ENCODE measurements around the gene CHRDL2. TPM values are rescaled to one million over a fixed set of nuclear protein-coding genes. Genes with fewer than 3 reads are reported as not detected.

CHRDL2 gene
- total RNA-seq, 4 donors from 2014 or later: 0.20 TPM; not detected in 3

- in situ Hi-C loops (cut with MboI; ENCODE audit: low sequenced_read_pairs in 4 of 4): no loop called here
- no peak for ATAC-seq
- DNase-seq: no peak
- no peaks in the 10 kb centered on the region for H3K9me3 ChIP-seq
- no peak overlapping the region for H3K4me3 ChIP-seq
- no peak for TF ChIP-seq POLR2A (IDR thresholded peaks at IDR 0.05)
- no peak for TF ChIP-seq CTCF (IDR thresholded peaks at IDR 0.05 in 4 of 5, conservative IDR thresholded peaks at IDR 0.05 in 1 of 5)
- no peaks in the 10 kb centered on the region for H3K27me3 ChIP-seq
- intact Hi-C loops (cut with DNase I; ENCODE audit: low total_unique reads): no loop called here
- H3K4me1 ChIP-seq: no peaks in the 10 kb centered on the region
- no peak overlapping the region for H3K27ac ChIP-seq
- no peaks in the 10 kb centered on the region for H3K36me3 ChIP-seq
These were observed 17.5 kb downstream of the CHRDL2 start for GRCh38 chr11:74713686-74714085.

GRCh38 chr11:74710281-74710938 lies 20.8 kb downstream of the CHRDL2 start:
- ATAC-seq (peak in 1 of 2 donors; percentile 26), DNase-seq (no peak)
- Histone ChIP-seq H3K9me3 (no peaks in the 10 kb centered on the region), H3K27ac (no peak overlapping the region), H3K36me3 (no peaks in the 10 kb centered on the region), H3K4me3 (no peak overlapping the region), H3K27me3 (no peaks in the 10 kb centered on the region), H3K4me1 (no peaks in the 10 kb centered on the region)
- TF ChIP-seq CTCF (IDR thresholded peaks at IDR 0.05 in 4 of 5, conservative IDR thresholded peaks at IDR 0.05 in 1 of 5): no peak
- TF ChIP-seq POLR2A (IDR thresholded peaks at IDR 0.05): no peak
- in situ Hi-C loops (cut with MboI; ENCODE audit: low sequenced_read_pairs in 4 of 4): no loop called here
- intact Hi-C loops (cut with DNase I; ENCODE audit: low total_unique reads): no loop called here

- Histone ChIP-seq H3K9me3 (no peaks in the 10 kb centered on the region), H3K36me3 (no peaks in the 10 kb centered on the region), H3K27me3 (no peaks in the 10 kb centered on the region), H3K4me1 (no peaks in the 10 kb centered on the region), H3K27ac (no peak overlapping the region), H3K4me3 (no peak overlapping the region)
- in situ Hi-C loops (cut with MboI; ENCODE audit: low sequenced_read_pairs in 4 of 4) (no loop called here), intact Hi-C loops (cut with DNase I; ENCODE audit: low total_unique reads) (no loop called here)
- DNase-seq (no peak), ATAC-seq (no peak)
- no peak for TF ChIP-seq POLR2A (IDR thresholded peaks at IDR 0.05)
- TF ChIP-seq CTCF (IDR thresholded peaks at IDR 0.05 in 4 of 5, conservative IDR thresholded peaks at IDR 0.05 in 1 of 5): no peak
These were observed 22.1 kb downstream of the CHRDL2 start for GRCh38 chr11:74709175-74709574.

- Histone ChIP-seq H3K27ac (no peak overlapping the region), H3K4me3 (no peak overlapping the region), H3K9me3 (no peaks in the 10 kb centered on the region), H3K4me1 (no peaks in the 10 kb centered on the region), H3K27me3 (no peaks in the 10 kb centered on the region), H3K36me3 (no peaks in the 10 kb centered on the region)
- intact Hi-C loops (cut with DNase I; ENCODE audit: low total_unique reads) (no loop called here), in situ Hi-C loops (cut with MboI; ENCODE audit: low sequenced_read_pairs in 4 of 4) (no loop called here)
- TF ChIP-seq CTCF (IDR thresholded peaks at IDR 0.05 in 4 of 5, conservative IDR thresholded peaks at IDR 0.05 in 1 of 5): no peak
- no peak for TF ChIP-seq POLR2A (IDR thresholded peaks at IDR 0.05)
- ATAC-seq: no peak
- no peak for DNase-seq
These were observed 23.4 kb downstream of the CHRDL2 start for GRCh38 chr11:74707602-74708510.

All from gastrocnemius medialis (tissue), 4 donors.